Astrocyte (in vitro differentiated cells and primary cell): Measurements from ENCODE around the gene AGO4. TPM values are rescaled to one million over a fixed set of nuclear protein-coding genes. Genes with fewer than 3 reads are reported as not detected.
A peak's percentile ranks its signal among the peaks of the same experiment; 100 is the strongest.

ENCODE experiments used
- DNase-seq: peaks from one replicate; pipeline ENCODE4 v3.0.0-alpha.2; 2010; ENCODE audit warnings: low read depth
- FAIRE-seq: peaks from 2 replicates; lab custom pipeline; 2011; peaks lifted over from hg19 to GRCh38; lab: Jason Lieb, UNC
- H2AFZ ChIP-seq: 2 replicates; pipeline ENCODE4 v1.6.0; 2012; ENCODE audit warnings: low read depth, low read length, inconsistent platforms
- H3K27ac ChIP-seq: 2 replicates; pipeline ENCODE4 v1.5.1; 2011; ENCODE audit warnings: low read depth, low read length, inconsistent platforms
- H3K27me3 ChIP-seq: 2 replicates; pipeline ENCODE4 v1.6.0; 2011; ENCODE audit warnings: low read length, inconsistent platforms; ENCODE audit not compliant: insufficient read depth
- H3K36me3 ChIP-seq: 2 replicates; pipeline ENCODE4 v1.5.1; 2011; ENCODE audit warnings: low read length, inconsistent platforms; ENCODE audit not compliant: insufficient read depth
- H3K4me1 ChIP-seq: 2 replicates; pipeline ENCODE4 v1.5.1; 2011; ENCODE audit warnings: low read length, inconsistent platforms; ENCODE audit not compliant: insufficient read depth
- H3K4me2 ChIP-seq: 2 replicates; pipeline ENCODE4 v1.6.0; 2012; ENCODE audit warnings: low read length, inconsistent platforms
- H3K4me3 ChIP-seq: 2 replicates; pipeline ENCODE4 v1.5.1; 2011; ENCODE audit warnings: low read depth, mild to moderate bottlenecking, low read length, inconsistent platforms; ENCODE audit not compliant: insufficient read depth
- H3K79me2 ChIP-seq: 2 replicates; pipeline ENCODE4 v1.6.0; 2012; ENCODE audit warnings: mild to moderate bottlenecking, low read length, inconsistent platforms; ENCODE audit not compliant: insufficient read depth
- H3K9ac ChIP-seq: 2 replicates; pipeline ENCODE4 v1.6.0; 2012; ENCODE audit warnings: mild to moderate bottlenecking, low read length, inconsistent platforms
- H3K9me3 ChIP-seq: 2 replicates; pipeline ENCODE4 v1.5.1; 2012; ENCODE audit warnings: low read depth, mild to moderate bottlenecking, low read length, inconsistent platforms; ENCODE audit not compliant: insufficient read depth
- H4K20me1 ChIP-seq: 2 replicates; pipeline ENCODE4 v1.6.0; 2012; ENCODE audit warnings: low read length, inconsistent platforms; ENCODE audit not compliant: insufficient read depth
- H3K27ac Mint-ChIP-seq: one replicate; pipeline ENCODE4 v1.8.0; 2021; ENCODE audit warnings: mild to moderate bottlenecking, mixed read lengths; ENCODE audit not compliant: unreplicated experiment
- H3K27me3 Mint-ChIP-seq: one replicate; pipeline ENCODE4 v1.8.0; 2021; ENCODE audit warnings: low read depth, mixed read lengths; ENCODE audit not compliant: unreplicated experiment
- H3K36me3 Mint-ChIP-seq: one replicate; pipeline ENCODE4 v1.8.0; 2021; ENCODE audit warnings: low read depth, mixed read lengths; ENCODE audit not compliant: unreplicated experiment
- H3K4me1 Mint-ChIP-seq: one replicate; pipeline ENCODE4 v1.8.0; 2021; ENCODE audit warnings: low read depth, mixed read lengths; ENCODE audit not compliant: unreplicated experiment
- H3K4me3 Mint-ChIP-seq: one replicate; pipeline ENCODE4 v1.8.0; 2021; ENCODE audit warnings: mild to moderate bottlenecking, moderate library complexity, mixed read lengths; ENCODE audit not compliant: unreplicated experiment
- H3K9me3 Mint-ChIP-seq: one replicate; pipeline ENCODE4 v1.8.0; 2021; ENCODE audit warnings: mild to moderate bottlenecking, mixed read lengths; ENCODE audit not compliant: unreplicated experiment
- CTCF ChIP-seq: IDR thresholded peaks from 2 replicates; pipeline ENCODE4 v1.5.1; 2011; ENCODE audit warnings: low read depth, mild to moderate bottlenecking, inconsistent platforms, low read length, moderate library complexity; ENCODE audit not compliant: insufficient read depth
- EZH2 ChIP-seq: IDR thresholded peaks from 2 replicates; pipeline ENCODE4 v1.6.1; 2012; ENCODE audit warnings: mild to moderate bottlenecking, low read length, inconsistent platforms; ENCODE audit not compliant: insufficient read depth
- total RNA-seq: library from RNA; stranded (reverse); gene quantifications from 2 replicates; pipeline ENCODE4 v1.2.1, GENCODE V29; 2021

Gene AGO4
- total RNA-seq, 1 donor from 2014 or later = 9.8 TPM

- no peak overlapping the region for H3K27ac Mint-ChIP-seq
- Histone ChIP-seq H3K36me3 (peaks cover 9% of the 10 kb centered on the region), H3K27ac (no peak overlapping the region), H3K4me1 (peaks cover 3% of the 10 kb centered on the region), H3K9me3 (no peaks in the 10 kb centered on the region), H3K4me2 (no peak overlapping the region), H3K79me2 (no peaks in the 10 kb centered on the region), H3K4me3 (no peak overlapping the region), H3K27me3 (no peaks in the 10 kb centered on the region), H3K9ac (no peak overlapping the region), H2AFZ (no peak overlapping the region), H4K20me1 (no peaks in the 10 kb centered on the region)
- peaks cover 3% of the 10 kb centered on the region for H3K4me1 Mint-ChIP-seq
- no peak overlapping the region for H3K4me3 Mint-ChIP-seq
- H3K9me3 Mint-ChIP-seq = no peaks in the 10 kb centered on the region
- DNase-seq (no peak), FAIRE-seq (no peak)
- peaks cover 16% of the 10 kb centered on the region for H3K36me3 Mint-ChIP-seq
- TF ChIP-seq EZH2 = no peak
- TF ChIP-seq CTCF = no peak
- H3K27me3 Mint-ChIP-seq = no peaks in the 10 kb centered on the region
These were observed 37.0 kb downstream of the AGO4 start for GRCh38 chr1:35844826-35845225.

- H3K27me3 Mint-ChIP-seq = no peaks in the 10 kb centered on the region
- peak; percentile 70 for DNase-seq
- Histone ChIP-seq H3K4me1 (peaks cover 3% of the 10 kb centered on the region), H3K9ac (no peak overlapping the region), H3K27ac (no peak overlapping the region), H3K27me3 (no peaks in the 10 kb centered on the region), H2AFZ (no peak overlapping the region), H3K9me3 (no peaks in the 10 kb centered on the region), H3K4me2 (no peak overlapping the region), H3K79me2 (no peaks in the 10 kb centered on the region), H3K36me3 (peaks cover 14% of the 10 kb centered on the region), H4K20me1 (no peaks in the 10 kb centered on the region), H3K4me3 (no peak overlapping the region)
- no peak for FAIRE-seq
- TF ChIP-seq EZH2 (no peak), CTCF (no peak)
- peaks cover 15% of the 10 kb centered on the region for H3K36me3 Mint-ChIP-seq
- H3K4me3 Mint-ChIP-seq = no peak overlapping the region
- H3K4me1 Mint-ChIP-seq = peaks cover 3% of the 10 kb centered on the region
- H3K27ac Mint-ChIP-seq = no peak overlapping the region
- H3K9me3 Mint-ChIP-seq = no peaks in the 10 kb centered on the region
These were observed 38.0 kb downstream of the AGO4 start for GRCh38 chr1:35845766-35846165.

- Histone ChIP-seq H3K79me2 (no peaks in the 10 kb centered on the region), H3K4me3 (no peak overlapping the region), H3K4me2 (no peak overlapping the region), H3K27ac (no peak overlapping the region), H2AFZ (no peak overlapping the region), H3K9ac (no peak overlapping the region), H3K4me1 (peaks cover 3% of the 10 kb centered on the region), H4K20me1 (no peaks in the 10 kb centered on the region), H3K27me3 (no peaks in the 10 kb centered on the region), H3K36me3 (peaks cover 16% of the 10 kb centered on the region), H3K9me3 (no peaks in the 10 kb centered on the region)
- Mint-ChIP-seq H3K9me3 (no peaks in the 10 kb centered on the region), H3K27me3 (no peaks in the 10 kb centered on the region), H3K27ac (no peak overlapping the region), H3K36me3 (peaks cover 6% of the 10 kb centered on the region), H3K4me3 (no peak overlapping the region), H3K4me1 (peaks cover 3% of the 10 kb centered on the region)
- no peak for TF ChIP-seq EZH2
- no peak for TF ChIP-seq CTCF
- FAIRE-seq = no peak
- no peak for DNase-seq
These were observed 40.2 kb downstream of the AGO4 start for GRCh38 chr1:35847935-35848565.
